Prostate gland (tissue), 2 donors: Measurements from ENCODE around the gene ASPG. TPM values are rescaled to one million over a fixed set of nuclear protein-coding genes. Genes with fewer than 3 reads are reported as not detected.

Source experiments
- DNase-seq: peaks from one replicate; pipeline ENCODE4 v3.0.0-alpha.2; 2019; ENCODE audit warnings: low spot score
- H3K27ac ChIP-seq, 2 donors: fragments of 200-600 bp; sonication (generic); 2 replicates each; pipeline ENCODE4 v1.5.1; 2017 to 2019
- H3K27me3 ChIP-seq: fragments of 200-600 bp; sonication (generic); replicated peaks from 2 replicates; pipeline ENCODE4 v1.5.1; 2019; ENCODE audit not compliant: insufficient read depth
- H3K36me3 ChIP-seq, 2 donors: fragments of 200-600 bp; sonication (generic); 1 replicate in 1 of 2; 2 replicates in 1 of 2; pipeline versions ENCODE4 v1.5.1 to v1.8.1; 2017 to 2019
- H3K4me1 ChIP-seq: fragments of 200-600 bp; sonication (generic); replicated peaks from 2 replicates; pipeline ENCODE4 v1.5.1; 2019
- H3K4me3 ChIP-seq, 2 donors: fragments of 200-600 bp; sonication (generic); 2 replicates each; pipeline ENCODE4 v1.5.1; 2017 to 2019
- H3K9me3 ChIP-seq: fragments of 200-600 bp; sonication (generic); 2 replicates; pipeline ENCODE4 v1.5.1; 2017
- CTCF ChIP-seq, 4 experiments: fragments of 200-600 bp in 2 of 4; fragments of 450-650 bp in 2 of 4; sonication (generic) in 2 of 4; IDR thresholded peaks; 1 replicate in 3 of 4; 2 replicates in 1 of 4; pipeline ENCODE4 v1.5.1; 2016 to 2019; ENCODE audit warnings: antibody characterized with exemption in 4 of 4, mild to moderate bottlenecking in 2 of 4, moderate library complexity in 2 of 4
- POLR2A ChIP-seq: fragments of 450-650 bp; IDR thresholded peaks from one replicate; pipeline ENCODE4 v1.6.1; 2016; ENCODE audit warnings: antibody characterized with exemption, mild to moderate bottlenecking
- POLR2AphosphoS5 ChIP-seq: sonication (generic); formaldehyde crosslinking; IDR thresholded peaks from one replicate; pipeline ENCODE4 v1.6.1; 2017; ENCODE audit warnings: antibody characterized with exemption
- WGBS: methylation state at CpG from one replicate; pipeline ENCODE4 v1.1.5; 2018; 5-methylcytosine and 5-hydroxymethylcytosine counted together
- intact Hi-C: fragments of 100-400 bp; cut with DNase I; formaldehyde crosslinking; loops from one replicate; pipeline ENCODE4 v1.14.2; 2022
- total RNA-seq, 2 donors: library from RNA; depleted of rRNA; stranded (reverse); fragments of >200 nt; gene quantifications; one replicate each; pipeline ENCODE4 v1.1.0, GENCODE V29; 2016

The ASPG gene
- total RNA-seq, 2 donors from 2014 or later, result 2.3 TPM; not detected in 1

- no peak overlapping the region for H3K27ac ChIP-seq
- 42% methylated on average over 16 of the region's 21 CpGs for WGBS
- no peaks in the 10 kb centered on the region for H3K9me3 ChIP-seq
- no peaks in the 10 kb centered on the region for H3K27me3 ChIP-seq
- H3K36me3 ChIP-seq, result no peaks in the 10 kb centered on the region
- intact Hi-C loops, result no loop called here
- DNase-seq, result no peak
- no peak overlapping the region for H3K4me3 ChIP-seq
- TF ChIP-seq POLR2AphosphoS5 (no peak), CTCF (IDR thresholded peaks at IDR 0.05) (no peak)
- H3K4me1 ChIP-seq, result peaks cover 2% of the 10 kb centered on the region
Observed at GRCh38 chr14:104111301-104112112, 26.0 kb downstream of the ASPG start.

GRCh38 chr14:104112113-104112505 is 26.6 kb downstream of the ASPG start:
- intact Hi-C loops, result no loop called here
- Histone ChIP-seq H3K27ac (no peak overlapping the region), H3K27me3 (no peaks in the 10 kb centered on the region), H3K4me1 (peaks cover 2% of the 10 kb centered on the region), H3K9me3 (no peaks in the 10 kb centered on the region), H3K36me3 (no peaks in the 10 kb centered on the region), H3K4me3 (no peak overlapping the region)
- TF ChIP-seq CTCF (IDR thresholded peaks at IDR 0.05) (no peak), POLR2A (no peak), POLR2AphosphoS5 (no peak)
- DNase-seq, result no peak
- WGBS, result 71% methylated on average over 6 of the region's 6 CpGs

DNA sequence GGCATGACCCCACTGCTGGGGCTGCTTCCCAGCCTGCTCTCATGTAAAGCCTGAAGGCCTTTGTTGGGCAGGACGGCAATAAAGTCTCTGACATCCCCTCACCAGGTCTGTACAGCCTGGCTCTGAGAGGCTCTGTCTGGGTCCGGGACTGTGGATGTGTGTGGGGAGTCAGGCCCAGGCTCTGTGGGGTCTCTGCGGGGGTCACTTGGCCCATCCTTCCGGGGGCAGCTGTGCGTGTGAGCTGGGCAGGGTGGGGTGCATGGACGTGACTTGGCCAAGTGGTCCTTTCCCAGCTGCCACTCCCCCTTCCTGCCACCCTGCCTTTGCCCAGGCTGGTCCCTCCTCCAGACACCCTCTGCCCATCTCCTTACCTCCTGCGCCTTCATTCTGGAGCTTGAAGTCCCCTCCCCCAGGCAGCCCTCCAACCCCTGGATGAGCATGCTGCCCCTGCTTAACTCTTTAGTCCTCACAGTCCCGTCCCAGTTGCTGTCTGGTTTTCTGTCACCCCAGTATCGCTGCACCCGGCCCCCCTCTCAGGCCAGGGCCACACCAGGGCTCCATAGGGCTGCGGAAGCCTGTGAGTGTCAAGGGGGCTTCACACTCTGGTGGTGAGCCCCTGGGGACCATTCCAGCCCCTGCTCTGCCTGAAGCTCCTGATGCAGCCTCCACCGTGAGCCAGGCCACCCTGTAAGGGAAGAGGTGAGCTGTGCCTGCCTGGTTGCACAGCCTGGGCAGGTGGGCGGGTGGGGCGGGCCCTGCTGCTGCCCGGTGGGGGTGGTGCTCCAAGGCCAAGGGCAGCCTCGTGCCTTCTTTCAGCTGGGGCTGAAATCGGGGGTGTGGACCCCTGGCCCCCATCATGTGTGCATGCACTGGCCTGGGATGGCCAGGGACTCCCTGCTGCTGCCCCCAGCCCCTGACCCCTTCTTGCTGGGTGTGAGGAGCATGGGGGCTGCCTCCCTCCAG is 27.4 kb downstream of the ASPG start:
- no peaks in the 10 kb centered on the region for H3K9me3 ChIP-seq
- intact Hi-C loops, result no loop called here
- H3K4me1 ChIP-seq, result peaks cover 2% of the 10 kb centered on the region
- no peak for DNase-seq
- H3K36me3 ChIP-seq, result no peaks in the 10 kb centered on the region
- WGBS, result 48% methylated on average over 15 of the region's 17 CpGs
- no peak overlapping the region for H3K27ac ChIP-seq
- H3K27me3 ChIP-seq, result no peaks in the 10 kb centered on the region
- no peak overlapping the region for H3K4me3 ChIP-seq
- TF ChIP-seq POLR2AphosphoS5 (no peak), CTCF (IDR thresholded peaks at IDR 0.05) (no peak), POLR2A (no peak)

DNA sequence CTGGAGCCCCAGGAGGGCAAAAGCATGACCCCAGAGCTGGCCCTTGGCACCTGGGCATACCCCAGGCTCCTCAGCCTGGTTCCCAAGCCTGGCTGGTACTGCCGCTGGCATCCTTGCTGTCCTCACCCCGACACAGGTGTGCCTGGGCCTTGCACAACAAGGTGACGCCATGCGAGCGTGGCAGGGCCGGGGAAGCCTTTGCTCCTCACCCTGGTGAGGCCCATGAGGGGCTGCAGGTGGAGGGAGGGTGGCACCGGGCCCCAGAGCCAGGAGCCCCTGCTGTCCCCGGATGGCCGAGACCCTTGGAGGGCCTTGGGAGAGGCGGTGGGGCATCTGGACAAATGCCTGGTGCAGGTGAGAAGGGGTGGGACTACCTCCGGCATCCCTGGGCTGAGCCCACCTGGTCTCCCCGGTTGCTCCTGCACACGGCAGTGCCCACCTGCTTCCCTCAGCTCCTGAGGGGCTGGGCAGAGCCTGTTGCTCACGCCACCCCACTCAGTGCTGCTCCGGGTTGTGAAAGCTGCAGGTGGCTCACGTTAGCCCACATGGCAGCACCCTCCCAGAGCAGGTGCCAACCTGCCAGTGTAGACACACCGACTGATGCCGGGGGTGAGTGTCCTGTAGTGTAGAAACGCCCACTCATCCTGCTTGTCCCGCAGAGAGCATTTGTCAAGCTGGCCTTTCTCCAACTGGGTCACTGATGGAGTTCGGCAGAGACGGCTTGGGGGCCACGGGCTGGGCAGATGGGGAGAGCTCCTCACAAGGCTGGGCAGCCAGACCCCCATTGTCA is 28.3 kb downstream of the ASPG start:
- Histone ChIP-seq H3K9me3 (no peaks in the 10 kb centered on the region), H3K27me3 (peaks cover 2% of the 10 kb centered on the region), H3K36me3 (no peaks in the 10 kb centered on the region), H3K27ac (no peak overlapping the region), H3K4me3 (no peak overlapping the region), H3K4me1 (peaks cover 2% of the 10 kb centered on the region)
- DNase-seq, result no peak
- 64% methylated on average over 22 of the region's 23 CpGs for WGBS
- TF ChIP-seq POLR2A (no peak), CTCF (IDR thresholded peaks at IDR 0.05) (no peak), POLR2AphosphoS5 (no peak)
- intact Hi-C loops, result no loop called here
